GM23338 (cell line): ENCODE data around the gene SLC6A7. TPM values are rescaled to one million over a fixed set of nuclear protein-coding genes. Genes with fewer than 3 reads are reported as not detected.

Experiments used
- ATAC-seq: fragments of 200-7000 bp; cut with Tn5 transposase; 3 replicates; pipeline ENCODE4 v1.9.1; 2020
- DNase-seq: peaks from one replicate; pipeline ENCODE4 v3.0.0-alpha.2; 2015; ENCODE audit warnings: low spot score
- H2AFZ ChIP-seq: fragments of 200-600 bp; sonication (generic); 2 replicates; pipeline ENCODE4 v1.8.0; 2016; ENCODE audit warnings: antibody characterized with exemption, mild to moderate bottlenecking, moderate library complexity
- H3F3A ChIP-seq: fragments of 200-600 bp; sonication (generic); replicated peaks from 2 replicates; pipeline ENCODE4 v1.8.0; 2017; ENCODE audit warnings: antibody characterized with exemption, mixed run types, low read depth
- H3K27ac ChIP-seq: fragments of 200-600 bp; sonication (generic); 2 replicates; pipeline ENCODE4 v1.6.1; 2016; ENCODE audit warnings: low read depth
- H3K27me3 ChIP-seq: fragments of 200-600 bp; sonication (generic); 2 replicates; pipeline ENCODE4 v1.8.0; 2016; ENCODE audit warnings: mild to moderate bottlenecking, mixed run types, moderate library complexity; ENCODE audit not compliant: insufficient read depth
- H3K36me3 ChIP-seq: fragments of 200-600 bp; sonication (generic); 2 replicates; pipeline ENCODE4 v1.8.0; 2016; ENCODE audit warnings: mild to moderate bottlenecking; ENCODE audit not compliant: insufficient read depth
- H3K4me1 ChIP-seq: fragments of 200-600 bp; sonication (generic); 2 replicates; pipeline ENCODE4 v1.8.0; 2016; ENCODE audit warnings: mild to moderate bottlenecking, moderate library complexity; ENCODE audit not compliant: insufficient read depth
- H3K4me2 ChIP-seq: fragments of 200-600 bp; sonication (generic); 2 replicates; pipeline ENCODE4 v1.7.1; 2017; ENCODE audit warnings: mixed run types
- H3K4me3 ChIP-seq: fragments of 200-600 bp; sonication (generic); 2 replicates; pipeline ENCODE4 v1.6.1; 2016; ENCODE audit warnings: mixed run types
- H3K79me2 ChIP-seq: fragments of 200-600 bp; sonication (generic); replicated peaks from 2 replicates; pipeline ENCODE4 v1.8.0; 2017; ENCODE audit warnings: mild to moderate bottlenecking; ENCODE audit not compliant: insufficient read depth
- H3K9me2 ChIP-seq: fragments of 200-600 bp; sonication (generic); 2 replicates; pipeline ENCODE4 v1.8.0; 2017; ENCODE audit not compliant: insufficient read depth
- H4K20me1 ChIP-seq: fragments of 200-600 bp; sonication (generic); replicated peaks from 2 replicates; pipeline ENCODE4 v1.8.0; 2017; ENCODE audit warnings: mild to moderate bottlenecking; ENCODE audit not compliant: insufficient read depth
- H3K27ac Mint-ChIP-seq: 2 replicates; pipeline ENCODE4 v1.8.0; 2020; ENCODE audit warnings: inconsistent platforms, mild to moderate bottlenecking, moderate library complexity, mixed read lengths
- H3K27me3 Mint-ChIP-seq: 3 replicates; pipeline ENCODE4 v1.8.0; 2022; ENCODE audit warnings: low read depth, mild to moderate bottlenecking, moderate library complexity, mixed read lengths, inconsistent platforms; ENCODE audit not compliant: insufficient read depth, poor library complexity
- H3K36me3 Mint-ChIP-seq: 3 replicates; pipeline ENCODE4 v1.8.0; 2021; ENCODE audit warnings: low read depth, mild to moderate bottlenecking, inconsistent platforms, moderate library complexity, mixed read lengths
- H3K4me1 Mint-ChIP-seq: 3 replicates; pipeline ENCODE4 v1.8.0; 2020; ENCODE audit warnings: mild to moderate bottlenecking, inconsistent platforms, mixed read lengths
- H3K4me3 Mint-ChIP-seq: 3 replicates; pipeline ENCODE4 v1.8.0; 2021; ENCODE audit warnings: moderate library complexity, mild to moderate bottlenecking, inconsistent platforms, mixed read lengths
- H3K9me3 Mint-ChIP-seq: 3 replicates; pipeline ENCODE4 v1.8.0; 2020; ENCODE audit warnings: moderate library complexity, mild to moderate bottlenecking, inconsistent platforms, mixed read lengths
- CTCF ChIP-seq, 2 experiments: fragments of 200-600 bp in 1 of 2; sonication (generic) in 1 of 2; conservative IDR thresholded peaks; 2 replicates each; pipeline versions ENCODE4 v1.5.1 to v1.6.1; 2016 to 2017; ENCODE audit warnings: antibody characterized with exemption in 2 of 2, low read depth in 2 of 2, mild to moderate bottlenecking in 2 of 2, moderate library complexity in 1 of 2
- ETS1 ChIP-seq: IDR thresholded peaks from 2 replicates; pipeline ENCODE4 v1.6.1; 2016; ENCODE audit warnings: antibody characterized with exemption
- EZH2 ChIP-seq: fragments of 200-600 bp; sonication (generic); IDR thresholded peaks from one replicate; pipeline ENCODE4 v1.8.0; 2017; ENCODE audit warnings: antibody characterized with exemption, mild to moderate bottlenecking, low read depth; ENCODE audit not compliant: unreplicated experiment
- EZH2phosphoT487 ChIP-seq: fragments of 200-600 bp; sonication (generic); IDR thresholded peaks from one replicate; pipeline ENCODE4 v1.8.1; 2018; ENCODE audit warnings: antibody characterized with exemption; ENCODE audit not compliant: unreplicated experiment
- JUNB ChIP-seq: IDR thresholded peaks from one replicate; pipeline ENCODE4 v1.6.1; 2016; ENCODE audit warnings: antibody characterized with exemption; ENCODE audit not compliant: unreplicated experiment
- NANOG ChIP-seq: IDR thresholded peaks from 2 replicates; pipeline ENCODE4 v1.6.1; 2016; ENCODE audit warnings: antibody characterized with exemption, borderline replicate concordance
- POLR2AphosphoS5 ChIP-seq: IDR thresholded peaks from 2 replicates; pipeline ENCODE4 v1.6.1; 2016; ENCODE audit warnings: antibody characterized with exemption, low read depth
- STAT1 ChIP-seq: IDR thresholded peaks from one replicate; pipeline ENCODE4 v1.6.1; 2016; ENCODE audit warnings: antibody characterized with exemption; ENCODE audit not compliant: unreplicated experiment
- ZNF114 ChIP-seq: fragments of 250-450 bp; sonication (Bioruptor Pico); IDR thresholded peaks from 2 replicates; pipeline ENCODE4 v1.5.0; 2020; ENCODE audit warnings: mild to moderate bottlenecking, moderate library complexity
- ZNF331 ChIP-seq: fragments of 250-450 bp; sonication (Bioruptor Pico); IDR thresholded peaks from 2 replicates; pipeline ENCODE4 v1.5.0; 2020; ENCODE audit warnings: low read depth, mild to moderate bottlenecking, moderate library complexity
- polyA plus RNA-seq: library from polyadenylated mRNA; unstranded; fragments of >200 nt; fragmentation: Nextera tagmentation; extraction: Ambion mirVana; gene quantifications from 2 replicates; pipeline ENCODE4 v1.2.1, GENCODE V29; 2016
- total RNA-seq: library from RNA; depleted of rRNA; stranded (reverse); fragments of >200 nt; shearing (Covaris generic); gene quantifications from 2 replicates; pipeline ENCODE4 v1.2.3, GENCODE V29; 2014

Gene SLC6A7
- total and polyA plus RNA-seq, 2 experiments from 2014 or later = not detected

DNA sequence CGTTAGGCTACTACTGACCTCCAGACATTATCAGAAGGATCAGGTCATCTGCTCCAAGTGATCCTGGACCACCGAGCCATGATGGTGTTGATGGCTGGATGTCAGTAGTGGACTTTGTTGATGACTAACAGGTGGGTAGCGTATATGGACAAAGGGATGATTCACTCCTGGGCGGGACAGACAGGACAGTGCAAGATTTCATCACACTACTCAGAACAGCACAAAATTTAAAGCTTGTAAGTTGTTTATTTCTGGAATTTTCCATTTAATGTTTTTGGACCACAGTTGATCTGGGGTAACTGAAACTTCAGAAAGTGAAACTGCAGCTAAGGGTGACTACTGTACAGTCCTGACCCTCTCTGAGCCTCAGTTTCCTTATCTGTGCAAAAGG, 46.9 kb upstream of the SLC6A7 start:
- H3K36me3 ChIP-seq = no peaks in the 10 kb centered on the region
- TF ChIP-seq NANOG (no peak), ETS1 (no peak), STAT1 (no peak), CTCF (conservative IDR thresholded peaks at IDR 0.05; ENCODE audit: low read depth in 2 of 2) (no peak), JUNB (no peak), POLR2AphosphoS5 (no peak), ZNF331 (CRISPR knock-in tag) (no peak)
- Mint-ChIP-seq H3K9me3 (no peaks in the 10 kb centered on the region), H3K27ac (no peak overlapping the region), H3K4me1 (peaks cover 57% of the 10 kb centered on the region), H3K4me3 (no peak overlapping the region; the same call in 2 of the 3 replicates), H3K27me3 (peaks cover 18% of the 10 kb centered on the region), H3K36me3 (no peaks in the 10 kb centered on the region; the same call in 2 of the 3 replicates)
- no peaks in the 10 kb centered on the region for H3K79me2 ChIP-seq
- no peak overlapping the region for H2AFZ ChIP-seq
- DNase-seq = no peak
- H3K4me3 ChIP-seq = no peak overlapping the region
- H4K20me1 ChIP-seq = no peaks in the 10 kb centered on the region
- H3K9me2 ChIP-seq = no peaks in the 10 kb centered on the region
- no peaks in the 10 kb centered on the region for H3K27me3 ChIP-seq
- no peaks in the 10 kb centered on the region for H3F3A ChIP-seq
- no peak for ATAC-seq
- H3K4me2 ChIP-seq = no peak overlapping the region
- no peak overlapping the region for H3K27ac ChIP-seq
- H3K4me1 ChIP-seq = peaks cover 16% of the 10 kb centered on the region

DNA sequence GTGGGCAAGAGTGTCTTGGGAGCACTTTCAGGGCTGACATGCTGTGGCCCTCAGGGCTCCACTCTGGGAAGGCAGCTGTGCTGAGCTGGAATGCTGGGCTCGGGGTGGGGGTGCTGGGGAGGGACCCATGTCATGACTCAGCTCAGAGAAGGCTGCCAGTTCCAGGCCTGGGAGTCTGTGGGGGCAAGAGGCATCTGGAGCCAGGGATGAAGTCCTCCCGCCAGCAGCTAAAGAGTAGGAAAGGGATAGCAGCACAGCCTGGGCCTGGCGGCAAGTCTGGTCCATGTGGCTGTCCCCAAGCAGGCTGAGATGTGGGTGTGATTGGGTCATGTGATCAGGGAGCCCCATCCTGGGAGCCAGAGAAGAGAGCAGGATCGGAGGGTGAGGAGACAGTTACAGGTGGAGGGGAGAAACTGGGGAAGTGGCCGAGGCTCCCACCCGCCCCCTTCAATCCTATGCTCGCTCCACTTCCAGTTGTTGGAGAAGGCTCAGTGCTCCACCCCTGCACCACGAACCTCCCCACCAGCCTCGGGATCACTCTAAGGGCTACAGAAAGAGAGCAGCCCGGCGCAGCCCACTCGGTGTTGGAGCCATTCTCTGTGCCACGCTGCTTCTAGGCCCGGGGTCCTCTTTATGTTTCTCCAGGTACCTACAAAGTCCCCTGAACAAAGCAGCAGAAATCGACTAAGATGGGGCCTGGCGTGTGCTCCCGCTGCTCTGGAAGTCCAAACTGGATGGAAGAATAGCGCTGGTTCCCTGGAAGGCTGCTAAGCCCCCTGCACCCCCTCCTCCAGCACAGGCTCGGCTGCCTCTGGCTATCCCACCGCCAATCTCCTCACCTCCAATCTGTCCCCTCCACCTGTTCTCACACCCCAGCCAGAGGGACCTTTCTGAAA, 46.3 kb upstream of the SLC6A7 start:
- Mint-ChIP-seq H3K4me1 (peaks cover 51% of the 10 kb centered on the region), H3K36me3 (no peaks in the 10 kb centered on the region; the same call in 2 of the 3 replicates), H3K27me3 (peaks cover 14% of the 10 kb centered on the region), H3K4me3 (no peak overlapping the region; the same call in 2 of the 3 replicates), H3K27ac (no peak overlapping the region), H3K9me3 (no peaks in the 10 kb centered on the region)
- no peak overlapping the region for H3K27ac ChIP-seq
- no peaks in the 10 kb centered on the region for H3K27me3 ChIP-seq
- peaks cover 10% of the 10 kb centered on the region for H3K4me1 ChIP-seq
- no peaks in the 10 kb centered on the region for H3K79me2 ChIP-seq
- H3F3A ChIP-seq = no peaks in the 10 kb centered on the region
- no peak overlapping the region for H3K4me3 ChIP-seq
- no peaks in the 10 kb centered on the region for H3K9me2 ChIP-seq
- ATAC-seq = peak; percentile 13
- no peak overlapping the region for H3K4me2 ChIP-seq
- no peak overlapping the region; the same call in 1 of the 2 replicates for H2AFZ ChIP-seq
- no peak for DNase-seq
- H3K36me3 ChIP-seq = no peaks in the 10 kb centered on the region
- no peaks in the 10 kb centered on the region for H4K20me1 ChIP-seq
- TF ChIP-seq NANOG (no peak), STAT1 (no peak), EZH2phosphoT487 (no peak), ZNF331 (CRISPR knock-in tag) (no peak), POLR2AphosphoS5 (no peak), ZNF114 (CRISPR knock-in tag) (no peak), EZH2 (no peak), CTCF (conservative IDR thresholded peaks at IDR 0.05; ENCODE audit: low read depth in 2 of 2) (no peak), ETS1 (no peak)
